K562 (cell line): ENCODE data around the gene KRT8. TPM values are rescaled to one million over a fixed set of nuclear protein-coding genes. Genes with fewer than 3 reads are reported as not detected.

Experiments used
- ADNP ChIP-seq: fragments of 200-800 bp; sonication (Bioruptor generic); IDR thresholded peaks from 2 replicates; pipeline ENCODE4 v1.6.1; 2016; ENCODE audit warnings: missing genetic modification characterization, missing compliant biosample characterization
- ARID2 ChIP-seq: fragments of 450-650 bp; IDR thresholded peaks from 2 replicates; pipeline ENCODE4 v1.6.1; 2017; ENCODE audit warnings: antibody characterized with exemption, mild to moderate bottlenecking
- CHAMP1 ChIP-seq: fragments of 450-650 bp; IDR thresholded peaks from 2 replicates; pipeline ENCODE4 v1.6.1; 2016; ENCODE audit warnings: mild to moderate bottlenecking
- DMBX1 ChIP-seq: fragments of 250-450 bp; sonication (Bioruptor Pico); IDR thresholded peaks from 2 replicates; pipeline ENCODE4 v1.8.0; 2022; ENCODE audit warnings: inconsistent platforms, mild to moderate bottlenecking, moderate library complexity, borderline replicate concordance
- E2F3 ChIP-seq: fragments of 250-450 bp; sonication (Bioruptor Pico); IDR thresholded peaks from 2 replicates; pipeline ENCODE4 v1.4.0; 2020; ENCODE audit warnings: mild to moderate bottlenecking
- ETS1 ChIP-seq: conservative IDR thresholded peaks from 2 replicates; pipeline ENCODE4 v1.6.1; 2011; ENCODE audit warnings: low read depth, mild to moderate bottlenecking, low read length; ENCODE audit not compliant: control insufficient read depth
- HLTF ChIP-seq: fragments of 450-650 bp; IDR thresholded peaks from 2 replicates; pipeline ENCODE4 v1.6.1; 2016
- KAT7 ChIP-seq: sonication (generic); formaldehyde crosslinking; IDR thresholded peaks from 2 replicates; pipeline ENCODE4 v1.8.0; 2022; ENCODE audit warnings: missing genetic modification reagents, mild to moderate bottlenecking, borderline replicate concordance
- NRF1 ChIP-seq, 2 experiments: fragments of 450-650 bp; IDR thresholded peaks in 1 of 2; conservative IDR thresholded peaks in 1 of 2; 2 replicates each; pipeline ENCODE4 v1.6.1; 2014; ENCODE audit warnings: mild to moderate bottlenecking in 2 of 2
- POLR2G ChIP-seq: fragments of 200-400 bp; formaldehyde crosslinking; IDR thresholded peaks from 2 replicates; pipeline ENCODE4 v1.6.1; 2017; ENCODE audit warnings: low read depth, mild to moderate bottlenecking, antibody characterized with exemption, low read length, moderate library complexity
- RBM25 ChIP-seq: fragments of 200-400 bp; formaldehyde crosslinking; IDR thresholded peaks from 2 replicates; pipeline ENCODE4 v1.6.1; 2018; ENCODE audit warnings: low read length, low read depth, moderate library complexity; ENCODE audit not compliant: severe bottlenecking
- TBP ChIP-seq: optimal IDR thresholded peaks from 2 replicates; pipeline ENCODE3; 2011; ENCODE audit warnings: low read depth, low read length, improper control_type of control experiment
- TRIM24 ChIP-seq, 2 experiments: fragments of 450-650 bp; IDR thresholded peaks; 2 replicates each; pipeline ENCODE4 v1.6.1; 2016
- ZNF212 ChIP-seq: fragments of 450-650 bp; formaldehyde crosslinking; IDR thresholded peaks from 2 replicates; pipeline ENCODE4 v1.4.0; 2020; ENCODE audit warnings: mild to moderate bottlenecking
- ZNF41 ChIP-seq: fragments of 250-450 bp; sonication (Bioruptor Pico); conservative IDR thresholded peaks from 2 replicates; pipeline ENCODE4 v1.4.0; 2020; ENCODE audit warnings: mild to moderate bottlenecking
- ZNF668 ChIP-seq: fragments of 250-450 bp; sonication (Bioruptor Pico); IDR thresholded peaks from 2 replicates; pipeline ENCODE4 v1.8.0; 2022; ENCODE audit warnings: mild to moderate bottlenecking, inconsistent platforms
- ZNF79 ChIP-seq: fragments of 250-450 bp; sonication (Bioruptor Pico); IDR thresholded peaks from 2 replicates; pipeline ENCODE4 v1.4.0; 2020; ENCODE audit warnings: low read depth, mild to moderate bottlenecking, moderate library complexity
- polyA plus RNA-seq, 8 experiments: library from polyadenylated mRNA; depleted of rRNA in 4 of 8; stranded (reverse) in 5 of 8; unstranded in 3 of 8; fragments of >200 nt; fragmentation: Nextera tagmentation in 2 of 8; fragmentation: Illumina TruSeq in 1 of 8; extraction: Ambion mirVana in 2 of 8; extraction: Trizol in 1 of 8; gene quantifications; 2 replicates each; pipeline versions ENCODE4 v1.2.1 to v1.2.3, GENCODE V29; 2011 to 2014; ENCODE audit warnings: inconsistent platforms in 1 of 8, missing spikeins in 1 of 8
- total RNA-seq, 7 experiments: library from RNA; depleted of rRNA in 6 of 7; stranded (reverse); fragments of >200 nt in 6 of 7; fragmentation: Illumina TruSeq in 2 of 7; extraction: Trizol in 2 of 7; gene quantifications; 2 replicates each; pipeline versions ENCODE4 v1.2.1 to v1.2.3, GENCODE V29; 2011 to 2021; ENCODE audit warnings: low replicate concordance in 1 of 7
- TF ChIP-seq, protein P1 (sequence below): sonication (generic); formaldehyde crosslinking; IDR thresholded peaks from 2 replicates; pipeline ENCODE4 v1.9.0; 2022; ENCODE audit warnings: mild to moderate bottlenecking, missing genetic modification reagents
- TF ChIP-seq, protein P2 (sequence below): fragments of 450-650 bp; IDR thresholded peaks from 2 replicates; pipeline ENCODE4 v1.6.1; 2014; ENCODE audit warnings: low read depth, mild to moderate bottlenecking, moderate library complexity, borderline replicate concordance
- TF ChIP-seq, protein P3 (sequence below), 2 experiments: fragments of 450-650 bp; IDR thresholded peaks; 2 replicates each; pipeline ENCODE4 v1.6.1; 2016

The KRT8 gene
- total and polyA plus RNA-seq, 9 of the 15 experiments (the other 6 are each of a cell fraction or from before 2014, with no cell fraction given) = 41.5 to 661 (median 260) TPM

DNA sequence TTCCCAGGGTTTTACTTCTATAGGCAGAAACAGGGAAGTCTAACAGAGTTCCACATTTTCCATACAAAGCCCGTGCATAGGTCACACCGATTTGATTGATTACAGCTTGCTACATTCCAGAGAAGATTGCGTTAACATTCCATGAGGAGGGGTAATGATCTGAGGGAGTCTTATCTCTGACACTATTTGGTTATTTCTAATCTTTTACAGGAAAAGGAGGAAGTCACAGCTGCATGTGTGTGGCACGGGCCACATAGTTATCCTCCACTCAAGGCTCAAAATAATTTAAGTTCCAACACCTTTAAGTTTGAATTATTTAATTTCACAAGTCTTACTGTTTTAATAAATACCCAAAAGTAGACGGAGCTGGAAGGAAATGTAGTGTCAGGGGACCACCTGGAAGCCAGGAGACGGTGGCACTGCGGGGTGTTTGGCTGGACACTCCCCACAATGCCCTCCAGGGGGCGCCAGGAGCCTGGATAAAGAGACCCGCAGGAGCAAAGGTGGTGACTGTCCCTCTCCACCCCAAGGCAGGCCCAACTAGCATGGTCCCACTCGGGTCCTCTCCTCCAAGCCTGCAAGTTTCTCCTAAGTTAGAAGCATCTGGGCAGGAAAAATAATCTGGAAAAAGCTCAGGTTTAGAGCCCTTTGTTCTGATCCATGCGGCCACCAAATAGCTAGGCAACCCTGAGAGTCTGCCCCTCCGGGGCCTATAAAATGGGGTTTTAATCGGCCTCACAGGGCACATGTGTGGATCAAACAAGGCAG lies 20.2 kb downstream of the KRT8 start (continued):
- peak; percentile 53 for TF ChIP-seq RBM25
- TF ChIP-seq ZNF212 (CRISPR knock-in tag) = no peak
- TF ChIP-seq ZNF79 (CRISPR knock-in tag) = no peak
- no peak for TF ChIP-seq E2F3 (CRISPR knock-in tag)
- TF ChIP-seq ETS1 = 0 out of 2 replicates have a peak, but pooled peaks have one; percentile 24
- no peak for TF ChIP-seq KAT7 (CRISPR knock-in tag)
- TF ChIP-seq, protein P1, sequence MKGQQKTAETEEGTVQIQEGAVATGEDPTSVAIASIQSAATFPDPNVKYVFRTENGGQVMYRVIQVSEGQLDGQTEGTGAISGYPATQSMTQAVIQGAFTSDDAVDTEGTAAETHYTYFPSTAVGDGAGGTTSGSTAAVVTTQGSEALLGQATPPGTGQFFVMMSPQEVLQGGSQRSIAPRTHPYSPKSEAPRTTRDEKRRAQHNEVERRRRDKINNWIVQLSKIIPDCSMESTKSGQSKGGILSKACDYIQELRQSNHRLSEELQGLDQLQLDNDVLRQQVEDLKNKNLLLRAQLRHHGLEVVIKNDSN (CRISPR knock-in tag) = no peak
- no peak for TF ChIP-seq ZNF41 (CRISPR knock-in tag)
- no peak for TF ChIP-seq CHAMP1
- TF ChIP-seq NRF1 (conservative IDR thresholded peaks at IDR 0.05 in 1 of 2, IDR thresholded peaks at IDR 0.05 in 1 of 2) = no peak
- TF ChIP-seq TBP = no peak
- TF ChIP-seq ARID2 = peak; percentile 97
- TF ChIP-seq DMBX1 = no peak
- TF ChIP-seq, protein P2, sequence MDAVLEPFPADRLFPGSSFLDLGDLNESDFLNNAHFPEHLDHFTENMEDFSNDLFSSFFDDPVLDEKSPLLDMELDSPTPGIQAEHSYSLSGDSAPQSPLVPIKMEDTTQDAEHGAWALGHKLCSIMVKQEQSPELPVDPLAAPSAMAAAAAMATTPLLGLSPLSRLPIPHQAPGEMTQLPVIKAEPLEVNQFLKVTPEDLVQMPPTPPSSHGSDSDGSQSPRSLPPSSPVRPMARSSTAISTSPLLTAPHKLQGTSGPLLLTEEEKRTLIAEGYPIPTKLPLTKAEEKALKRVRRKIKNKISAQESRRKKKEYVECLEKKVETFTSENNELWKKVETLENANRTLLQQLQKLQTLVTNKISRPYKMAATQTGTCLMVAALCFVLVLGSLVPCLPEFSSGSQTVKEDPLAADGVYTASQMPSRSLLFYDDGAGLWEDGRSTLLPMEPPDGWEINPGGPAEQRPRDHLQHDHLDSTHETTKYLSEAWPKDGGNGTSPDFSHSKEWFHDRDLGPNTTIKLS = no peak
- no peak for TF ChIP-seq TRIM24 (IDR thresholded peaks at IDR 0.05)
- TF ChIP-seq POLR2G = no peak
- no peak for TF ChIP-seq ADNP (tag)
- TF ChIP-seq ZNF668 (CRISPR knock-in tag) = no peak
- TF ChIP-seq, protein P3, sequence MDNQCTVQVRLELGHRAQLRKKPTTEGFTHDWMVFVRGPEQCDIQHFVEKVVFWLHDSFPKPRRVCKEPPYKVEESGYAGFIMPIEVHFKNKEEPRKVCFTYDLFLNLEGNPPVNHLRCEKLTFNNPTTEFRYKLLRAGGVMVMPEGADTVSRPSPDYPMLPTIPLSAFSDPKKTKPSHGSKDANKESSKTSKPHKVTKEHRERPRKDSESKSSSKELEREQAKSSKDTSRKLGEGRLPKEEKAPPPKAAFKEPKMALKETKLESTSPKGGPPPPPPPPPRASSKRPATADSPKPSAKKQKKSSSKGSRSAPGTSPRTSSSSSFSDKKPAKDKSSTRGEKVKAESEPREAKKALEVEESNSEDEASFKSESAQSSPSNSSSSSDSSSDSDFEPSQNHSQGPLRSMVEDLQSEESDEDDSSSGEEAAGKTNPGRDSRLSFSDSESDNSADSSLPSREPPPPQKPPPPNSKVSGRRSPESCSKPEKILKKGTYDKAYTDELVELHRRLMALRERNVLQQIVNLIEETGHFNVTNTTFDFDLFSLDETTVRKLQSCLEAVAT (IDR thresholded peaks at IDR 0.05) = no peak
- TF ChIP-seq HLTF = no peak
